ENCODE data around the gene SNAPC5. TPM values are rescaled to one million over a fixed set of nuclear protein-coding genes. Genes with fewer than 3 reads are reported as not detected.
"Not testable (repeated sequence)": the region's sequence is repeated elsewhere in the genome, so short reads cannot be mapped to it uniquely, and the experiment has no call there.

SNAPC5 gene
- polyA plus RNA-seq, 2 donors, result 18.5 to 25.1 TPM

DNA sequence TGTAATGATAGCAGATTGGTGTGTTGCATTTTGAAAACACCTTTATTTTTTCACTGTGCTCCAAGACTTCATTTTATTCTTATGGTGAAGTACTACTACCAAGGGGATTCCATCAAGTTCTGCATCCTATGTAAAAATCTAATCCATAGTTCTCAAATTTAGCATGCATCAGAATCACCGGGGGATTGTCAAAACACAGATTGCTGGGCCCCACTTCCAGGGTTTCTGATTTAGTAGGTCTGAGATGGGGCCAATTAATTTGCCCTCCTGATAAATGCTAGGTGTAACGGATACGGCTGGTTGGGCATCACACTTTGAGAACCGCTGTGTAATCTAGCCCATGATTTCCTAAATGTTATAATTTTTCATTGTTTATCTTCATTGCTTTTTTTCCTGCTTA is 8.3 kb upstream of the SNAPC5 start:
- 29 to 32% methylated on average over 4 of the region's 4 CpGs for WGBS, 2 donors
- peaks cover 5 to 8% of the 10 kb centered on the region in 2 donors for H3K36me3 ChIP-seq (ENCODE audit: control insufficient read depth in 2 of 2, insufficient read depth in 2 of 2, low read length in 1 of 2)
- peak overlapping the region in 1 of 2 donors; percentile 98 for H3K4me3 ChIP-seq (ENCODE audit: low read depth in 1 of 2, low read length in 2 of 2)
- no peak overlapping the region for H3K27ac ChIP-seq (ENCODE audit: low read depth in 2 of 2, low read length in 1 of 2)
- no peaks in the 10 kb centered on the region for H3K9me3 ChIP-seq (ENCODE audit: control insufficient read depth in 2 of 2, insufficient read depth in 1 of 2, low read depth in 1 of 2, low read length in 1 of 2)
- no peaks in the 10 kb centered on the region for H3K27me3 ChIP-seq (ENCODE audit: control insufficient read depth in 1 of 2, insufficient read depth in 2 of 2, low read length in 2 of 2)
- no peaks in the 10 kb centered on the region for H3K4me1 ChIP-seq (ENCODE audit: control insufficient read depth in 2 of 2, insufficient read depth in 2 of 2, low read length in 1 of 2)

DNA sequence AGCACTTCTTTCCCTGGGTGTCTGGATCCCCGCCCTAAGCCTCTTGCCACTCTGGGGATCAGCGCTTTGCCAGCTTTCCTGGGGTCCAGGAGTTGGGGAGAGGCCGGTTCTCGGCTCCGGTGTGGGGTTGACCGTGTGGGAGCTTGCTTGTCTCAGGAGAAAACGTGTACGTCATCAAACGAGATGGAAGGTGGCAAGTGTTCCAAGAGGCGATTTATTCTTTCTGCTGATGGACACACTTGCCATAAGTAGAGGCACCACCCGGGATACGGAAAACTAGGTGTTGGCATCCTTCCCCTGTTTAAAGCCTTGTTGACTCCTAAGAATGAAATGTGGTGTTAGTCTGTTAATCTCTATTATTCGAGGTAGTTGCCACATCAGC is 7.9 kb upstream of the SNAPC5 start:
- peak overlapping the region; percentile 94 to 98 for H3K4me3 ChIP-seq (ENCODE audit: low read depth in 1 of 2, low read length in 2 of 2)
- H3K27me3 ChIP-seq (ENCODE audit: control insufficient read depth in 1 of 2, insufficient read depth in 2 of 2, low read length in 2 of 2), result no peaks in the 10 kb centered on the region
- 0 to 1% methylated on average over 13 of the region's 13 CpGs for WGBS, 2 donors
- H3K9me3 ChIP-seq (ENCODE audit: control insufficient read depth in 2 of 2, insufficient read depth in 1 of 2, low read depth in 1 of 2, low read length in 1 of 2), result no peaks in the 10 kb centered on the region
- H3K4me1 ChIP-seq (ENCODE audit: control insufficient read depth in 2 of 2, insufficient read depth in 2 of 2, low read length in 1 of 2), result no peaks in the 10 kb centered on the region
- peak overlapping the region; percentile 89 to 99 for H3K27ac ChIP-seq (ENCODE audit: low read depth in 2 of 2, low read length in 1 of 2)
- peaks cover 7 to 8% of the 10 kb centered on the region in 2 donors for H3K36me3 ChIP-seq (ENCODE audit: control insufficient read depth in 2 of 2, insufficient read depth in 2 of 2, low read length in 1 of 2)

- 0 to 1% methylated on average over 46 of the region's 46 CpGs for WGBS, 2 donors
- Histone ChIP-seq H3K4me1 (ENCODE audit: control insufficient read depth in 2 of 2, insufficient read depth in 2 of 2, low read length in 1 of 2) (no peaks in the 10 kb centered on the region), H3K4me3 (ENCODE audit: low read depth in 1 of 2, low read length in 2 of 2) (peak within 1 kb of the TSS; percentile 94 to 98), H3K27me3 (ENCODE audit: control insufficient read depth in 1 of 2, insufficient read depth in 2 of 2, low read length in 2 of 2) (no peaks in the 10 kb centered on the region), H3K36me3 (ENCODE audit: control insufficient read depth in 2 of 2, insufficient read depth in 2 of 2, low read length in 1 of 2) (peaks cover 8 to 13% of the 10 kb centered on the region in 2 donors), H3K27ac (ENCODE audit: low read depth in 2 of 2, low read length in 1 of 2) (peak within 1 kb of the TSS; percentile 89 to 99), H3K9me3 (ENCODE audit: control insufficient read depth in 2 of 2, insufficient read depth in 1 of 2, low read depth in 1 of 2, low read length in 1 of 2) (no peaks in the 10 kb centered on the region)
Measured at GRCh38 chr15:66504563-66505429, 7.2 kb upstream of the SNAPC5 start, which contains the start of the genes RPL4 and ZWILCH. RPL4 (minus strand) TSS chr15:66504855; CDS start chr15:66504790, 65 bp downstream. ZWILCH (plus strand) TSS chr15:66505326; CDS start chr15:66505339, 13 bp downstream.

- whole genome bisulfite sequencing, 2 donors, result 0 to 1% methylated on average over 12 of the region's 12 CpGs
- H3K36me3 ChIP-seq (ENCODE audit: control insufficient read depth in 2 of 2, insufficient read depth in 2 of 2, low read length in 1 of 2), result peaks cover 8 to 19% of the 10 kb centered on the region in 2 donors
- H3K27ac ChIP-seq (ENCODE audit: low read depth in 2 of 2, low read length in 1 of 2), result peak overlapping the region; percentile 89 to 99
- H3K4me1 ChIP-seq (ENCODE audit: control insufficient read depth in 2 of 2, insufficient read depth in 2 of 2, low read length in 1 of 2), result no peaks in the 10 kb centered on the region
- no peaks in the 10 kb centered on the region for H3K9me3 ChIP-seq (ENCODE audit: control insufficient read depth in 2 of 2, insufficient read depth in 1 of 2, low read depth in 1 of 2, low read length in 1 of 2)
- peak overlapping the region; percentile 94 to 98 for H3K4me3 ChIP-seq (ENCODE audit: low read depth in 1 of 2, low read length in 2 of 2)
- no peaks in the 10 kb centered on the region for H3K27me3 ChIP-seq (ENCODE audit: control insufficient read depth in 1 of 2, insufficient read depth in 2 of 2, low read length in 2 of 2)
Measured at GRCh38 chr15:66503780-66504562, 6.4 kb upstream of the SNAPC5 start.

DNA sequence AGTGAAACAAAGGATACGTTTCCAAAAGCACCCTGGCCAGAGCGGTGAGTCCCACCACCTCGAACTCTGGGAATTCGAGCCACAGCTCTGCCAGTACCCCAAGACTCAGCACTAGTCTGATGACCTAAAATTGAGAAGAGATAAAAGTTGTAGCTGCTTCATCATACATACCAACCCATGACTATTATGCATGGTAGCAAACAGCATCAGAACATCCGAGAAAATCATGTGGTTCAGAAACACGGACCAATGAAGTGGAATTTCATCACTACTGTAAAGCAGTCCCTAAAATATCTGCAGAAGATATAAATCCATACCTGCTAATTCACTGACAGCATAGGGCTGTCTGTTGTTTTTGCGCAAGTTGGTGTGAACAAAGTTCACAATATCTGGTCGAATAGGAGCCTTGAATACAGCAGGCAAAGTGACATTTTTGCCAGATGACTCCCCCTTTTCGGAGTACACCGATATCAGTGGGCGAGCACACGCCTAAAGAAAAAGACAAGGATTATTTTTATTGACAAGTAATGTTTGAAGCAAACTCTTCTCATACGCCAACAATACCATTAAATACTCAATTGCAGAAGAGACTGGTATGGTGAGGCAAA is 5.6 kb upstream of the SNAPC5 start:
- not testable (repeated sequence) for H3K27me3 ChIP-seq (ENCODE audit: control insufficient read depth in 1 of 2, insufficient read depth in 2 of 2, low read length in 2 of 2); H3K9me3 ChIP-seq (ENCODE audit: control insufficient read depth in 2 of 2, insufficient read depth in 1 of 2, low read depth in 1 of 2, low read length in 1 of 2); H3K4me1 ChIP-seq (ENCODE audit: control insufficient read depth in 2 of 2, insufficient read depth in 2 of 2, low read length in 1 of 2)
- Histone ChIP-seq H3K36me3 (ENCODE audit: control insufficient read depth in 2 of 2, insufficient read depth in 2 of 2, low read length in 1 of 2) (peaks cover 8 to 23% of the 10 kb centered on the region in 2 donors), H3K4me3 (ENCODE audit: low read depth in 1 of 2, low read length in 2 of 2) (peak overlapping the region; percentile 28 to 98), H3K27ac (ENCODE audit: low read depth in 2 of 2, low read length in 1 of 2) (peak overlapping the region in 1 of 2 donors; percentile 4)
- 37% methylated on average over 13 of the region's 13 CpGs for WGBS, 2 donors

- H3K27me3 ChIP-seq (ENCODE audit: control insufficient read depth in 1 of 2, insufficient read depth in 2 of 2, low read length in 2 of 2), result no peaks in the 10 kb centered on the region
- peak overlapping the region in 1 of 2 donors; percentile 22 for H3K27ac ChIP-seq (ENCODE audit: low read depth in 2 of 2, low read length in 1 of 2)
- no peaks in the 10 kb centered on the region for H3K9me3 ChIP-seq (ENCODE audit: control insufficient read depth in 2 of 2, insufficient read depth in 1 of 2, low read depth in 1 of 2, low read length in 1 of 2)
- peaks cover 8 to 23% of the 10 kb centered on the region in 2 donors for H3K36me3 ChIP-seq (ENCODE audit: control insufficient read depth in 2 of 2, insufficient read depth in 2 of 2, low read length in 1 of 2)
- peak overlapping the region in 1 of 2 donors; percentile 98 for H3K4me3 ChIP-seq (ENCODE audit: low read depth in 1 of 2, low read length in 2 of 2)
- no peaks in the 10 kb centered on the region for H3K4me1 ChIP-seq (ENCODE audit: control insufficient read depth in 2 of 2, insufficient read depth in 2 of 2, low read length in 1 of 2)
- WGBS, 2 donors, result 58 to 63% methylated on average over 10 of the region's 10 CpGs
Measured at GRCh38 chr15:66502491-66502890, 4.9 kb upstream of the SNAPC5 start.

DNA sequence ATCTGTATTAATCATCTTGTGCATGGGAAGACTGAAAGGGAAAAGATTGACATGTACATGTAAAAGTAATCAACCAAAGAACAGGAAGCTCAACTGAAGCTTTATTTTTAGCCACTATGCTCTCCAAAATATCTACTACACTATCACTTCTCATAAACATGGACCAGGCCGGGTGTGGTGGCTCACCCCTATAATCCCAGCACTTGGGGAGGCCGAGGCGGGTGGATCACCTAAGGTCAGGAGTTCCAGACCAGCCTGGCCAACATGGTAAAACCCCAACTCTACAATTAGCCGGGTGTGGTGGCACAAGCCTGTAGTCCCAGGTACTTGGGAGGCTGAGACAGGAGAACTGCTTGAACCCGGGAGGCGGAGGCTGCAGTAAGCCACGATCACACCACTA is 2.8 kb upstream of the SNAPC5 start:
- 82 to 84% methylated on average over 7 of the region's 7 CpGs for WGBS, 2 donors
- not testable (repeated sequence) for H3K9me3 ChIP-seq (ENCODE audit: control insufficient read depth in 2 of 2, insufficient read depth in 1 of 2, low read depth in 1 of 2, low read length in 1 of 2); H3K4me1 ChIP-seq (ENCODE audit: control insufficient read depth in 2 of 2, insufficient read depth in 2 of 2, low read length in 1 of 2); H3K27me3 ChIP-seq (ENCODE audit: control insufficient read depth in 1 of 2, insufficient read depth in 2 of 2, low read length in 2 of 2); H3K27ac ChIP-seq (ENCODE audit: low read depth in 2 of 2, low read length in 1 of 2); H3K4me3 ChIP-seq (ENCODE audit: low read depth in 1 of 2, low read length in 2 of 2)
- H3K36me3 ChIP-seq (ENCODE audit: control insufficient read depth in 2 of 2, insufficient read depth in 2 of 2, low read length in 1 of 2), result peaks cover 8 to 23% of the 10 kb centered on the region in 2 donors

DNA sequence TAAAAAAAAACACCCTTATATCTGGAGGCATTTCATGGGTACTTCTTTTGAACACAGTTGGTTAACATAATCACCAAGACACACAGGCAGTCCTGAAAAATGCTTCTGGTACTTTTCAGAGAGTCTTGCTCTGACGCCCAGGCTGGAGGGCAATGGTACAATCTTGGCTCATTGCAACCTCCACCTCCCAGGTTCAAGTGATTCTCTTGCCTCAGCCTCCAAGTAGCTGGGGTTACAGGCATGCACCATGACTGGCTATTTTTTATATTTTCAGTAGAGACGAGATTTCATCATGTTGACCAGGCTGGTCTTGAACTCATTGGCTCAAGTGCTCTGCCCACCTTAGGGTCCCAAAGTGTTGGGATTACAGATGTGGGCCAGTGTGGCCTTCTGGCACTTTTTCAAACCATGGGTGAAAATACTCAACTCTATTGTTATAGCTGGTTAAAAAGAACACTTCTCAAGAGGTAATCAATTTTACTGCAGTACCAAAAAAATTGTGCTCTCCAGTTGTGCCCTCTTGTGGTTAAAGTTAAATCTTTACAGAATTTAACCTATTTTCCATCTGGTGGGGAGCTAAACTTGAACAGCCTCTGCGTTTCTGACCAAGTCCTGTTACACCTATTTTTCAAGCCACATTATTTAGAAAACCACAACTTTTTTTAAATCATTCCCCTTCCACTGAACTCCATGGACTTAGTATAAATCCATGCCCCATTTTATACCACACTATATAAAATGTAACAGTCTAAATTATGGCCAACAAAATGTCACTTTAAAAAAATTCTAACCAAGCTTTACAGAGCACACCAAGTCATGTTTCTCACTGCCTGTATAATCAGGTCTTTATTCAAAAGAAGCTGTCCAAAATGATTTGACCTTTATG is 1.2 kb upstream of the SNAPC5 start:
- Histone ChIP-seq H3K27ac (ENCODE audit: low read depth in 2 of 2, low read length in 1 of 2) (no peak overlapping the region), H3K36me3 (ENCODE audit: control insufficient read depth in 2 of 2, insufficient read depth in 2 of 2, low read length in 1 of 2) (peaks cover 11 to 26% of the 10 kb centered on the region in 2 donors), H3K27me3 (ENCODE audit: control insufficient read depth in 1 of 2, insufficient read depth in 2 of 2, low read length in 2 of 2) (no peaks in the 10 kb centered on the region), H3K9me3 (ENCODE audit: control insufficient read depth in 2 of 2, insufficient read depth in 1 of 2, low read depth in 1 of 2, low read length in 1 of 2) (no peaks in the 10 kb centered on the region), H3K4me3 (ENCODE audit: low read depth in 1 of 2, low read length in 2 of 2) (no peak overlapping the region), H3K4me1 (ENCODE audit: control insufficient read depth in 2 of 2, insufficient read depth in 2 of 2, low read length in 1 of 2) (peaks cover 0 to 5% of the 10 kb centered on the region in 2 donors)
- 46% methylated on average over 3 of the region's 3 CpGs for WGBS, 2 donors
